Thymus (tissue), 11 donors: ENCODE measurements around the gene TP53AIP1. TPM values are rescaled to one million over a fixed set of nuclear protein-coding genes. Genes with fewer than 3 reads are reported as not detected.
A peak's percentile ranks its signal among the peaks of the same experiment; 100 is the strongest.

ENCODE experiments used
- DNase-seq, 9 donors: peaks; one replicate each; pipeline ENCODE4 v3.0.0-alpha.2; 2013; ENCODE audit warnings: low spot score in 9 of 9, low read depth in 6 of 9, missing footprints in 1 of 9
- H3K27ac ChIP-seq, 2 donors: one replicate each; pipeline ENCODE4 v1.5.1; 2013; ENCODE audit warnings: control low read depth in 1 of 2, low read depth in 1 of 2, low read length in 1 of 2, mild to moderate bottlenecking in 1 of 2, moderate library complexity in 1 of 2
- H3K27me3 ChIP-seq, 2 donors: one replicate each; pipeline ENCODE4 v1.5.1; 2013; ENCODE audit warnings: low read length in 1 of 2; ENCODE audit not compliant: control insufficient read depth in 2 of 2, insufficient read depth in 1 of 2
- H3K36me3 ChIP-seq, 2 donors: one replicate each; pipeline ENCODE4 v1.5.1; 2013; ENCODE audit warnings: low read length in 1 of 2, mild to moderate bottlenecking in 1 of 2, moderate library complexity in 1 of 2; ENCODE audit not compliant: control insufficient read depth in 2 of 2, insufficient read depth in 2 of 2
- H3K4me1 ChIP-seq, 2 donors: one replicate each; pipeline ENCODE4 v1.5.1; 2013; ENCODE audit warnings: low read length in 2 of 2; ENCODE audit not compliant: control insufficient read depth in 2 of 2, insufficient read depth in 2 of 2
- H3K4me3 ChIP-seq, 2 donors: one replicate each; pipeline ENCODE4 v1.5.1; 2013; ENCODE audit warnings: low read length in 2 of 2, control low read depth in 1 of 2, mild to moderate bottlenecking in 1 of 2
- H3K9me3 ChIP-seq, 2 donors: one replicate each; pipeline ENCODE4 v1.5.1; 2013; ENCODE audit warnings: low read length in 1 of 2, mild to moderate bottlenecking in 1 of 2; ENCODE audit not compliant: control insufficient read depth in 2 of 2, insufficient read depth in 1 of 2
- WGBS: extraction: QIAGEN DNeasy Blood & Tissue Kit; methylation state at CpG from one replicate; pipeline ENCODE4 v1.1.7; 2013; 5-methylcytosine and 5-hydroxymethylcytosine counted together
- polyA plus RNA-seq: library from polyadenylated mRNA; stranded (reverse); fragments of 200-250 nt; gene quantifications from one replicate; pipeline ENCODE4 v1.2.3, GENCODE V29; 2013
- total RNA-seq: library from RNA; stranded (reverse); fragments of 120-200 nt; gene quantifications from one replicate; pipeline ENCODE4 v1.2.4, GENCODE V29; 2013
- donor health status: healthy.

The TP53AIP1 gene
- total and polyA plus RNA-seq, 2 donors: 1.6 to 32.0 TPM

GRCh38 chr11:128965485-128965884 lies 22.8 kb upstream of the TP53AIP1 start:
- peaks cover 0 to 9% of the 10 kb centered on the region in 2 donors for H3K4me1 ChIP-seq
- H3K36me3 ChIP-seq: peaks cover 21 to 25% of the 10 kb centered on the region in 2 donors
- H3K27ac ChIP-seq: no peak overlapping the region
- H3K4me3 ChIP-seq: no peak overlapping the region
- WGBS: 39% methylated on average over 4 of the region's 4 CpGs
- H3K9me3 ChIP-seq: no peaks in the 10 kb centered on the region
- peak in 2 of 9 donors; percentile 6 to 48 for DNase-seq
- H3K27me3 ChIP-seq: no peaks in the 10 kb centered on the region

- peaks cover 0 to 8% of the 10 kb centered on the region in 2 donors for H3K4me1 ChIP-seq
- DNase-seq: no peak
- H3K27me3 ChIP-seq: no peaks in the 10 kb centered on the region
- no peaks in the 10 kb centered on the region for H3K9me3 ChIP-seq
- no peak overlapping the region for H3K27ac ChIP-seq
- WGBS: 91% methylated on average over 7 of the region's 7 CpGs
- no peak overlapping the region for H3K4me3 ChIP-seq
- peaks cover 11 to 15% of the 10 kb centered on the region in 2 donors for H3K36me3 ChIP-seq
Measured at GRCh38 chr11:128964463-128964930, 21.8 kb upstream of the TP53AIP1 start.

- Histone ChIP-seq H3K36me3 (peaks cover 4 to 11% of the 10 kb centered on the region in 2 donors), H3K4me1 (peaks cover 0 to 8% of the 10 kb centered on the region in 2 donors), H3K9me3 (no peaks in the 10 kb centered on the region), H3K27me3 (no peaks in the 10 kb centered on the region), H3K4me3 (no peak overlapping the region), H3K27ac (no peak overlapping the region)
- 91% methylated on average over 3 of the region's 3 CpGs for WGBS
- no peak for DNase-seq
Measured at GRCh38 chr11:128963744-128964325, 21.2 kb upstream of the TP53AIP1 start.

- no peak overlapping the region for H3K27ac ChIP-seq
- peaks cover 3 to 6% of the 10 kb centered on the region in 2 donors for H3K36me3 ChIP-seq
- peaks cover 0 to 8% of the 10 kb centered on the region in 2 donors for H3K4me1 ChIP-seq
- 98% methylated on average over 5 of the region's 5 CpGs for WGBS
- no peaks in the 10 kb centered on the region for H3K9me3 ChIP-seq
- DNase-seq: no peak
- no peaks in the 10 kb centered on the region for H3K27me3 ChIP-seq
- no peak overlapping the region for H3K4me3 ChIP-seq
Measured at GRCh38 chr11:128962896-128963295, 20.2 kb upstream of the TP53AIP1 start.

- no peak overlapping the region for H3K27ac ChIP-seq
- DNase-seq: no peak
- no peak overlapping the region for H3K4me3 ChIP-seq
- no peaks in the 10 kb centered on the region for H3K9me3 ChIP-seq
- no peaks in the 10 kb centered on the region for H3K27me3 ChIP-seq
- peaks cover 0 to 8% of the 10 kb centered on the region in 2 donors for H3K4me1 ChIP-seq
- peaks cover 2 to 6% of the 10 kb centered on the region in 2 donors for H3K36me3 ChIP-seq
- 97% methylated on average over 2 of the region's 2 CpGs for WGBS
Measured at GRCh38 chr11:128961645-128962044, 19.0 kb upstream of the TP53AIP1 start.

GRCh38 chr11:128957202-128957482 lies 14.5 kb upstream of the TP53AIP1 start:
- Histone ChIP-seq H3K36me3 (no peaks in the 10 kb centered on the region), H3K4me1 (no peaks in the 10 kb centered on the region), H3K9me3 (no peaks in the 10 kb centered on the region), H3K27me3 (peaks cover 0 to 5% of the 10 kb centered on the region in 2 donors), H3K27ac (no peak overlapping the region), H3K4me3 (no peak overlapping the region)
- 95% methylated on average over 8 of the region's 8 CpGs for WGBS
- DNase-seq: no peak

- H3K27ac ChIP-seq: no peak overlapping the region
- H3K4me1 ChIP-seq: no peaks in the 10 kb centered on the region
- no peaks in the 10 kb centered on the region for H3K9me3 ChIP-seq
- peaks cover 0 to 5% of the 10 kb centered on the region in 2 donors for H3K27me3 ChIP-seq
- no peaks in the 10 kb centered on the region for H3K36me3 ChIP-seq
- H3K4me3 ChIP-seq: no peak overlapping the region
- WGBS: 58% methylated on average over 8 of the region's 8 CpGs
- DNase-seq: peak in 6 of 9 donors; percentile 20 to 58 (median 40)
Measured at GRCh38 chr11:128956401-128957201, 13.9 kb upstream of the TP53AIP1 start.

- Histone ChIP-seq H3K4me3 (no peak overlapping the region), H3K27ac (no peak overlapping the region), H3K9me3 (no peaks in the 10 kb centered on the region), H3K4me1 (no peaks in the 10 kb centered on the region), H3K27me3 (peaks cover 0 to 5% of the 10 kb centered on the region in 2 donors), H3K36me3 (no peaks in the 10 kb centered on the region)
- DNase-seq: no peak
- WGBS: 91% methylated on average over 3 of the region's 3 CpGs
Measured at GRCh38 chr11:128955636-128956035, 13.0 kb upstream of the TP53AIP1 start.

GRCh38 chr11:128953151-128953550 lies 10.5 kb upstream of the TP53AIP1 start:
- peaks cover 0 to 5% of the 10 kb centered on the region in 2 donors for H3K27me3 ChIP-seq
- no peak for DNase-seq
- no peaks in the 10 kb centered on the region for H3K9me3 ChIP-seq
- no peaks in the 10 kb centered on the region for H3K4me1 ChIP-seq
- H3K4me3 ChIP-seq: no peak overlapping the region
- no peaks in the 10 kb centered on the region for H3K36me3 ChIP-seq
- H3K27ac ChIP-seq: no peak overlapping the region
- WGBS: 97% methylated on average over 16 of the region's 16 CpGs
